Keratinocyte (primary cell): ENCODE measurements around the gene TNS1. TPM values are rescaled to one million over a fixed set of nuclear protein-coding genes. Genes with fewer than 3 reads are reported as not detected.

Experiments used
- DNase-seq: peaks from one replicate; pipeline ENCODE4 v3.0.0-alpha.2; 2011; ENCODE audit warnings: low read depth, missing footprints, low spot score
- FAIRE-seq: peaks from 2 replicates; lab custom pipeline; 2011; peaks lifted over from hg19 to GRCh38; lab: Jason Lieb, UNC
- H2AFZ ChIP-seq: 2 replicates; pipeline ENCODE4 v1.6.0; 2012; ENCODE audit warnings: low read length, control low read depth, inconsistent platforms; ENCODE audit not compliant: control insufficient read depth
- H3K27ac ChIP-seq: 2 replicates; pipeline ENCODE4 v1.5.1; 2011; ENCODE audit warnings: low read length; ENCODE audit not compliant: control insufficient read depth, insufficient read depth
- H3K27me3 ChIP-seq: 3 replicates; pipeline ENCODE4 v1.6.0; 2011; ENCODE audit warnings: low read length; ENCODE audit not compliant: control insufficient read depth, insufficient read depth; ENCODE audit errors: extremely low read depth
- H3K36me3 ChIP-seq, 2 experiments: 2 replicates in 1 of 2; 3 replicates in 1 of 2; pipeline ENCODE4 v1.5.1; 2011; ENCODE audit warnings: low read length in 2 of 2, mild to moderate bottlenecking in 1 of 2; ENCODE audit not compliant: control insufficient read depth in 2 of 2, insufficient read depth in 2 of 2; ENCODE audit errors: extremely low read depth in 1 of 2
- H3K4me1 ChIP-seq: 3 replicates; pipeline ENCODE4 v1.5.1; 2011; ENCODE audit warnings: low read length; ENCODE audit not compliant: control insufficient read depth, insufficient read depth; ENCODE audit errors: extremely low read depth
- H3K4me2 ChIP-seq: 3 replicates; pipeline ENCODE4 v1.6.0; 2011; ENCODE audit warnings: low read depth, low read length; ENCODE audit not compliant: control insufficient read depth, insufficient read depth; ENCODE audit errors: extremely low read depth
- H3K4me3 ChIP-seq, 3 experiments: fragments of 200-600 bp in 1 of 3; sonication (generic) in 1 of 3; 2 replicates in 2 of 3; 3 replicates in 1 of 3; pipeline ENCODE4 v1.5.1; 2011 to 2016; ENCODE audit warnings: low read length in 3 of 3, mild to moderate bottlenecking in 3 of 3, control low read depth in 2 of 3, inconsistent platforms in 1 of 3, low read depth in 1 of 3, mixed read lengths in 1 of 3, mixed run types in 1 of 3, moderate library complexity in 1 of 3; ENCODE audit not compliant: control insufficient read depth in 2 of 3, insufficient read depth in 2 of 3; ENCODE audit errors: extremely low read depth in 1 of 3
- H3K79me2 ChIP-seq: 2 replicates; pipeline ENCODE4 v1.6.0; 2012; ENCODE audit warnings: low read length; ENCODE audit not compliant: control insufficient read depth, insufficient read depth
- H3K9ac ChIP-seq: 3 replicates; pipeline ENCODE4 v1.6.0; 2011; ENCODE audit warnings: low read length; ENCODE audit not compliant: control insufficient read depth, insufficient read depth; ENCODE audit errors: extremely low read depth
- H3K9me1 ChIP-seq: 3 replicates; pipeline ENCODE4 v1.6.0; 2011; ENCODE audit warnings: low read length; ENCODE audit not compliant: control insufficient read depth, insufficient read depth; ENCODE audit errors: extremely low read depth
- H3K9me3 ChIP-seq: 2 replicates; pipeline ENCODE4 v1.5.1; 2012; ENCODE audit warnings: low read depth, low read length; ENCODE audit not compliant: control insufficient read depth
- H4K20me1 ChIP-seq: 3 replicates; pipeline ENCODE4 v1.6.0; 2011; ENCODE audit warnings: low read length; ENCODE audit not compliant: control insufficient read depth, insufficient read depth; ENCODE audit errors: extremely low read depth
- EZH2 ChIP-seq: IDR thresholded peaks from one replicate; pipeline ENCODE4 v1.6.1; 2012; ENCODE audit warnings: inconsistent platforms, mild to moderate bottlenecking, low read length, moderate library complexity
- dilution Hi-C: fragments of 300-500 bp; cut with MboI; formaldehyde crosslinking; loops from one replicate; pipeline ENCODE4 v1.7.0; 2020; ENCODE audit warnings: low sequenced_read_pairs; ENCODE audit not compliant: extremely low pct_ligation_motif_present
- polyA plus RNA-seq, 5 experiments: library from polyadenylated mRNA; depleted of rRNA in 3 of 5; stranded (reverse) in 3 of 5; stranded (forward) in 1 of 5; unstranded in 1 of 5; fragments of >200 nt; gene quantifications; 1 replicate in 1 of 5; 2 replicates in 3 of 5; 3 replicates in 1 of 5; pipeline versions ENCODE4 v1.2.1 to v1.2.3, GENCODE V29; 2011 to 2012; ENCODE audit warnings: missing spikeins in 2 of 5, low read depth in 1 of 5, low replicate concordance in 1 of 5
- TF ChIP-seq, protein P1 (sequence below), 3 experiments: IDR thresholded peaks in 1 of 3; conservative IDR thresholded peaks in 1 of 3; optimal IDR thresholded peaks in 1 of 3; 2 replicates in 2 of 3; 3 replicates in 1 of 3; pipeline versions ENCODE3 to v1.5.1; 2011; ENCODE audit warnings: low read length in 3 of 3, mild to moderate bottlenecking in 3 of 3, moderate library complexity in 2 of 3, control low read depth in 1 of 3, inconsistent platforms in 1 of 3; ENCODE audit not compliant: insufficient read depth in 2 of 3; ENCODE audit errors: extremely low read depth in 1 of 3

TNS1 gene
- polyA plus RNA-seq, 1 donor (not counting 4 experiments of a cell fraction or from before 2014, with no cell fraction given), result 2.5 TPM

DNA sequence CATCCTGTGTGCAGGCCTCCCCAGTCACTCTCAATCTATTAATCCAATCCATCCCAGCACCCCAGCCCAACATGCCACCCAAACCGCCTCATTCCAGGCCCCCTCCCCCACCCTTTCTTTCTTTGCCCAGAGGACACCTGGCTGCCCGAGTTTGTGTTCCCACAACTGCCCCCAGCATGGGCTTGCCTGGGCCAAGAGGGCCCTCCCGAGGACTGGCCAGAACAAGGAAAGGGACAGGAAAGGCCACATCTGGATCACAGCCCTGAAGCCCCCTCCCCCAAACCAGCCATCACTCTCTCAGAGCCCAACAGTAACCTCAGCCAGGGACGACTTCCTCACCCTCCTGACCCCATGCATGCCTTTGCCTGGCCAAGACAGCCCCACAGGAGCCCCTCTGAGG, 1.2 kb downstream of the TNS1 start:
- no peak overlapping the region for H2AFZ ChIP-seq
- H3K27ac ChIP-seq, result no peak overlapping the region
- no peak for TF ChIP-seq EZH2
- TF ChIP-seq, protein P1, sequence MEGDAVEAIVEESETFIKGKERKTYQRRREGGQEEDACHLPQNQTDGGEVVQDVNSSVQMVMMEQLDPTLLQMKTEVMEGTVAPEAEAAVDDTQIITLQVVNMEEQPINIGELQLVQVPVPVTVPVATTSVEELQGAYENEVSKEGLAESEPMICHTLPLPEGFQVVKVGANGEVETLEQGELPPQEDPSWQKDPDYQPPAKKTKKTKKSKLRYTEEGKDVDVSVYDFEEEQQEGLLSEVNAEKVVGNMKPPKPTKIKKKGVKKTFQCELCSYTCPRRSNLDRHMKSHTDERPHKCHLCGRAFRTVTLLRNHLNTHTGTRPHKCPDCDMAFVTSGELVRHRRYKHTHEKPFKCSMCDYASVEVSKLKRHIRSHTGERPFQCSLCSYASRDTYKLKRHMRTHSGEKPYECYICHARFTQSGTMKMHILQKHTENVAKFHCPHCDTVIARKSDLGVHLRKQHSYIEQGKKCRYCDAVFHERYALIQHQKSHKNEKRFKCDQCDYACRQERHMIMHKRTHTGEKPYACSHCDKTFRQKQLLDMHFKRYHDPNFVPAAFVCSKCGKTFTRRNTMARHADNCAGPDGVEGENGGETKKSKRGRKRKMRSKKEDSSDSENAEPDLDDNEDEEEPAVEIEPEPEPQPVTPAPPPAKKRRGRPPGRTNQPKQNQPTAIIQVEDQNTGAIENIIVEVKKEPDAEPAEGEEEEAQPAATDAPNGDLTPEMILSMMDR (optimal IDR thresholded peaks at IDR 0.05 in 1 of 3, IDR thresholded peaks at IDR 0.05 in 1 of 3, conservative IDR thresholded peaks at IDR 0.05 in 1 of 3; ENCODE audit: extremely low read depth in 1 of 3, insufficient read depth in 2 of 3, low read length in 3 of 3), result no peak
- no peaks in the 10 kb centered on the region for H3K36me3 ChIP-seq
- no peaks in the 10 kb centered on the region for H3K79me2 ChIP-seq
- FAIRE-seq (no peak), DNase-seq (no peak)
- H3K9ac ChIP-seq, result no peak overlapping the region
- H3K4me3 ChIP-seq, result no peak overlapping the region
- peaks cover 31% of the 10 kb centered on the region for H3K4me1 ChIP-seq
- H4K20me1 ChIP-seq, result no peaks in the 10 kb centered on the region
- no peak overlapping the region for H3K4me2 ChIP-seq
- peaks cover 6% of the 10 kb centered on the region for H3K27me3 ChIP-seq
- dilution Hi-C loops, result no loop called here
- H3K9me3 ChIP-seq, result no peaks in the 10 kb centered on the region
- H3K9me1 ChIP-seq, result no peaks in the 10 kb centered on the region

DNA sequence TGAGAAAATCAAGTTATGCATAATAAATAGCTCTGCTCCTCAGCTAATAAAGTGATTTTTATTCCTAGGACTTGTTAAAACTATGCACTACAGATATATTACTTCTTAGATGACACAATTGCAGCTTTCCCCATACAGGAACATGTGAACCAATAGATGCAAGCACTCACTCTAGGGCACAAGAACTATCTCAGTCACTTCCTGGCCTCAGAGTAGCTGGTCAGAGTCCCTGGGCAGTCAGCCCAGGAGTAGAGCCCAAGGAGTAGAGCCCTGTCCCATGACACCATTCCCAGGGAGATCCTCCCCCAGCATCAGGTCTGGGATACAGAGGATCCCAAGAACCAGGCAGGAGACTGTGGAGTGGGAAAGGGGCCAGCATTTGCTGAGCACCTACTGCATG, 2.7 kb downstream of the TNS1 start:
- no peaks in the 10 kb centered on the region for H3K9me1 ChIP-seq
- peaks cover 32% of the 10 kb centered on the region for H3K4me1 ChIP-seq
- H2AFZ ChIP-seq, result no peak overlapping the region
- H3K9me3 ChIP-seq, result no peaks in the 10 kb centered on the region
- no peak overlapping the region for H3K9ac ChIP-seq
- peaks cover 6% of the 10 kb centered on the region for H3K27me3 ChIP-seq
- H3K4me2 ChIP-seq, result no peak overlapping the region
- TF ChIP-seq EZH2, result no peak
- TF ChIP-seq, protein P1 (optimal IDR thresholded peaks at IDR 0.05 in 1 of 3, IDR thresholded peaks at IDR 0.05 in 1 of 3, conservative IDR thresholded peaks at IDR 0.05 in 1 of 3; ENCODE audit: extremely low read depth in 1 of 3, insufficient read depth in 2 of 3, low read length in 3 of 3), result no peak
- H3K36me3 ChIP-seq, result no peaks in the 10 kb centered on the region
- no peak for DNase-seq
- no peak for FAIRE-seq
- no peak overlapping the region for H3K4me3 ChIP-seq
- dilution Hi-C loops, result no loop called here
- H4K20me1 ChIP-seq, result no peaks in the 10 kb centered on the region
- no peaks in the 10 kb centered on the region for H3K79me2 ChIP-seq
- H3K27ac ChIP-seq, result no peak overlapping the region
